ENCODE data around the gene HDHD2.

DNA sequence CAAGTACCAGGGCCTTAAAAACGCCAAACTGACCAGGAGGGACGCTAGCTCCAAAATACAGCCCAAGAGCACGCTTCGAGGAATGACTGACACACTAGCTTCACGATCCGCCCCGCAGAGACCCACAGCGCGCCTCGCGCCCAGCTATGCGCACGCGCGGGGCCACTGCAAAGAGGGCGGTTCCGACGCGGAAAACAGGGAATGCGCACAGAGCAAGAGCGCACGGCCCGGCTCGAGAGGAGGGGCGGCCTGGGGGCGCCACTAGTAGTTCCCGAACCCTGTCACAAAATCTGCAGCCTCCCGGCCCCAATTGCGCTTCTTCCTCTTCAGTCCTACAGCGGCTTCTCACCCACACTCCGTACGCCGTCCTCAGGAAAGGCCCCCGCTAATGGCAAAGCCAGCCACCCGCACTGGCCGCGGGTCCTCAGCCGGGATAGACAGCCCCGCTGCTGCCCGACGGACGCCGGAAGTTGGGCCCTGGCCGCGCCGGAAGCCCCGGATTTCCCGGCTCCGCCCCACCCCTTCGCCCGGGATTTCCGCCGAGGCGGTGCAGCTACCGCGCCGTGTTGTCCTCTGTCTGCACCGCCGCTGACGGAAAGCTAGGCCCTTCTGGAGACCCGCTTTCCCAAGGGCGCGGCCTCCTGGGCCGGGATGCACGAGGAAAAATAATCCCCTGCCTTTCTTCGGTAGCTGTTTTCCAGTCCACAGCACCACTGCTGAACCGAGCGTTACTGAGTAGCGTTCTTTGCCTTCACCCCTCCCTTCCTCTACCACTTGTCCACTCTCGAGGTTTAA lies at the start of gene HDHD2:
- no peak for TF ChIP-seq EZH2phosphoT487 (conservative IDR thresholded peaks at IDR 0.05; ENCODE audit: low read length)
- TF ChIP-seq, protein P1, sequence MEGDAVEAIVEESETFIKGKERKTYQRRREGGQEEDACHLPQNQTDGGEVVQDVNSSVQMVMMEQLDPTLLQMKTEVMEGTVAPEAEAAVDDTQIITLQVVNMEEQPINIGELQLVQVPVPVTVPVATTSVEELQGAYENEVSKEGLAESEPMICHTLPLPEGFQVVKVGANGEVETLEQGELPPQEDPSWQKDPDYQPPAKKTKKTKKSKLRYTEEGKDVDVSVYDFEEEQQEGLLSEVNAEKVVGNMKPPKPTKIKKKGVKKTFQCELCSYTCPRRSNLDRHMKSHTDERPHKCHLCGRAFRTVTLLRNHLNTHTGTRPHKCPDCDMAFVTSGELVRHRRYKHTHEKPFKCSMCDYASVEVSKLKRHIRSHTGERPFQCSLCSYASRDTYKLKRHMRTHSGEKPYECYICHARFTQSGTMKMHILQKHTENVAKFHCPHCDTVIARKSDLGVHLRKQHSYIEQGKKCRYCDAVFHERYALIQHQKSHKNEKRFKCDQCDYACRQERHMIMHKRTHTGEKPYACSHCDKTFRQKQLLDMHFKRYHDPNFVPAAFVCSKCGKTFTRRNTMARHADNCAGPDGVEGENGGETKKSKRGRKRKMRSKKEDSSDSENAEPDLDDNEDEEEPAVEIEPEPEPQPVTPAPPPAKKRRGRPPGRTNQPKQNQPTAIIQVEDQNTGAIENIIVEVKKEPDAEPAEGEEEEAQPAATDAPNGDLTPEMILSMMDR (IDR thresholded peaks at IDR 0.05; ENCODE audit: insufficient read depth, low read length, poor library complexity, severe bottlenecking), result no peak
